GM21786 (cell line): ENCODE results near the gene ADGRA1.

ENCODE experiments used
- ATAC-seq: cut with Tn5 transposase; IDR thresholded peaks from one replicate; pipeline ENCODE4 v1.9.1; 2021; ENCODE audit not compliant: unreplicated experiment

ADGRA1 gene

DNA sequence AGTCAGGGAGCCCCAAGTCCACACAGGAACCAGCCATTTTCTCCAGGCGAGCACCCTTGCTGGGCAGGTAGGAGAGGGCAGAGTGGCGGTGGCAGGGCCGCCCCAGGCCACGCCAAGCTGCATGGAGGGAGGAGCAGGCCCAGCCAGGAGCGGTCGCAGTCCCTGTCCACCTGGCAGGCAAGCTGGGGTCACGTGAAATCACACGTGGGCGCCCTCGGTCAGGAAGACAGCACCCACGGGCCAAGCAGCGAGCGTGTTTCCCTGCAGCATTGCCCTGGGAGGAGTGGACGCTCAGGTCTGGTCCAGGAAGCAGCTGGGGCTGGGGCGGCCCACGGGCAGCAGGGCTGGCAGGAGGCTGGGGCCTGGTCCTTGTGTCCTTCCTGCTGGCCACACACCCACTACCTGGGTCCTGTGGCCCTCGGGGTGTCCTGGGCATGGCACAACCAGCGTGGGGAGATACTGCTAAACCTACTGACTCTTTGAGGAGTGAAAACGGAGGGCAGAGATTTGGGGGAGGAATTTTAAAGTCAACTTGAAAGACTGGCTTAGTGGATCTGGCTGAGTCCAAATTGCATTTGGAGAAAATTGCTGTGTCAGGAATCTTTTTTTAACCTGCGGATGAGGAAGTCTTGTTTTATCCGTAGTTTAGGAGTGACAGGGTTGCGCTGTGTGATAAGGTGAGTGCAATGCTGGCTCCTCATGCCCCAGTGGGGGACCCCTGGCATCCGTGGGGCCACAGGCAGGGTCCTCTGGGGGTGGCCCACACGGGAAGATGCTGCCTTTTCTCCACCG is 12.2 kb upstream of the ADGRA1 start:
- ATAC-seq: no peak

DNA sequence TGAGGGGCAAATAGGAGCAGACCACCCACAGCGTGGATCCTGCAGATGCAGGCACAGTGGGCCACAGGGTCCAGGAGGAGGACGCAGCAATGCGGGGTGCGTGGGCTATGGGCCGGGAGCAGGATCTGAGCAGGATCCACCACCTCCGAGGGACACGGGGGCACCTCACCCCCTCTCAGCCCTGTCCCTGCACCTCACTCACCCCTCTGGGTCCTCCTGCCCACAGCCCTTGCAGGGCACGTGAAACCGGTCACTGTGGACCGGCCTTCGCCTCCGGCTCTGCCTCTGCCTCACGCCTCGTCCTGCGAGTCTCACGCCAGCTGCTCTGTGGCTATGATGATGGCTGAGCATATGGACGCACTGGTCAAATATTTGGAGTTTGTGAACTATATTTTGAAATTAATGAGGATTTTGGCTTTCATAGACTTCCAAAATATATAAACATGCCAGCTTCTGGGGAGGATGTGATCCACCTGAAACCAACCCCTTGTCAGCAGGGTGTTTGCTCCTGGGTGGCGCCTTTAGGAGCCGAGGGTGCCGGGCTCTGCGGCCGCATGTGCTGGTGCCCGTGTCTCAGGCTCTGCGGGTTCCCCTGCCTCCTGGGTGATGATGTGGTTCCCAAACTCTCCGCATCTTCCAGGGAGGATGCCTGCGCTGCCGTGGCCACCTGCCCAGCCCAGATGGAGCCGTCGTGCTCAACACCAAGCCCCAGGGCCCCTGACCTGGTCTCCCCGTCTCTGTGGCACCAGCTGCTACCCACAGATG is 11.3 kb upstream of the ADGRA1 start:
- ATAC-seq: no peak

DNA sequence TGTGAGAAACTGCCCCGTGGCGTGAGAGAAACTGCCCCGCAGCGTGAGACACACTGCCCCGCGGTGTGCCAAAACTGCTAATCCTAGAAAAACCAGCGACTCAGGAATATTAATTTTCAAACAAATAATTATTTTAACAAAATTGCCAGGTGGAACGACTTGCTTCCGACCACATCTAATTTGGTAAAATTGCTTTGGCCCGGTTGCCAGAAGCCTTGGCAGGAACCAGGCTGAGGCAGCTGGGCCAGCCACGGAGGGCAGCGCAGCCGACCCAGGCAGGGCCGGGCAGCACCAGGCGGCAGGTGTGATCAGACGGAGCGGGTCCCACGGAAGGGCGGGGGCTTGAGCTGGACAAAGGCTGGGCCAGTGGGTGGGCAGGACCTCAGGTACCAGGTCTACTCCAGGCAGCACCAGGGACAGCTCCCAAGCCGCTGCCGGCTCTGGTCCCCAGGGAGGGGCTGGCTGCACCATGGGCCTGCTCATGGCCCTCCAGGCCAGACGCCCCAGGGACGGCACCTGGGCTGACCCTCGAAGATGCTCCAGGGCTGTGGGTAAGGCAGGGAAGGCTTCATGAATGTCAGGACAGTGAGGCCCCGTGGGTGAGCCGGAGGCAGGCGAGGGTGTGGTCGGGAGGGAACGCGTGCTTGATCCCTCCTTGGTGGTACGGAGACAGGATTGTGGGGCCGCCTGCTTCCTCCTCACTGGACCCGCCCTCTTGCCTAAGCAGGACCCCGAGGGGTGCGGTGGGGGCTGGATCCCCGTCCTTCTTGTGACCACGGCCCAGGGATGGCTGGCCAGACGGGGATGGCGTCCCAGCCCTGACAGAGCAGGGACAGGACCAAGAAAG is 7.7 kb upstream of the ADGRA1 start:
- ATAC-seq: no peak

DNA sequence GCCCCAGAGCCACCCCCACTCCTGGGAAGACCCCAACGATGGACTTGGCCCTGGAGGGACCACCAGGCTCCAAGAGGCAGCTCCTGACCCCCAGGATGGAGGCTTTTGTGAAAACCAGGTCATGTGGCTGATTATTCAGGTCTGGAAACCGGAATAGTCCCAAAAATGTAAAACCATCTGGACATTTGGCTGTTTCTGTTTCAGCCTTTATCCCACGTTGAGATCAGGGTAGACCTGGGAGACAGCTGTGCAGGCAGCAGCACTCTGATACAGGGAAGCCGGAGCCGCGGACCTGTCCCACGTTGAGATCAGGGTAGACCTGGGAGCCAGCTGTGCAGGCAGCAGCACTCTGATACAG is 7.1 kb upstream of the ADGRA1 start:
- no peak for ATAC-seq

DNA sequence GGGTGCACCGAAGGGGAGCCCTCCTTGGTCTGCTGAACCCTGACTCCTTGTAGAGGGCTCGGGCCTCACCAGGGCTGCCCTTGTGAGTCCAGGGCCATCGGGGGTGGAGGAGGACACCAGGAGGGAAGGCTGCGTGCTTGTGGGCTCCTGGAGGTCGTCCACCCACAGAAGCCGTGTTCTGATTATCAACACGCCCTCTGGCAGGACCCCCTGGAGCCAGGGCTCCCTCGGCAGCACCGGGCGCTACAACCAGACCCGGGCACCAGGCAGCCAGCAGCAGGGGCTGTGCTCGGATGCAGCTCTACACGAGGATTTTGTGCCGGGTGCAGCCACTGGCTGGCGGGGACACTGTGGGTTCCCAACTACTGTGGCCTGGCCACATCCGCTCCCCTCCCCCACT is 6.1 kb upstream of the ADGRA1 start:
- ATAC-seq: no peak

DNA sequence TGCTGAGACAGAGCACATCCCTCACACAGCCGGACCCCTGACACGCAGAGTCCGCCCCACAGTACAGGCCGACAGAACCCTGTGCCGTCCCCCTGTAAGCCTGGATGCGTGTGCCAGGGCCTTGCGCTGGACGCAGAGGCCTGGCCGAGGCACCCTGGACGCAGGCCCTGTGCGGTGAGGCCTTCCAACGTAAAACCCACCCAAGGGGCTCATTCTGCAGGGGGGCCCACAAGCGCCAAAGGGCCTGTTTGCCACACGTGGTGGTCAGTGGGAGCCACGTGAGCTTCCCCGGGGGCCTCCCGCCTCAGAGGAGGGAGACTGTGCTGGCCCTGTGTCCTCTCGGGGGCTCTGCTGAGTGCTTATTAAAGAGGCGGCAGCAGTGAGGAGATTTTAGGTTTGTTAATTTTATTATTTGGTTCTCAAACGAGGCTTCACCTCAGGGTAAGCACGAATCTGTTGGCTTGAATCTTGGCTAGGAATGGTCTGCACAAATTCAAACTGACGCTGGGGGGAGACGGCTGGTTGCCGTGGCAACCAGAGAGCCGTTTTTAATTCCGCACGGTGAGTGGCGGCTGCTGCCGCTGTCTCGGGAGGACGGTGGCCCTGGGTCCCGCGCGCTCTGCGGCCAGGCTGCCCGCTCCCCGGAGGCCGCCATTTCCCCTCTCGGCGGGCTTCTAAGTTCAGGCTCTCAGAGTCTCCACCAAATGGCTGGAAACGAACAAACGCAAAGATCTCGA is 4.9 kb upstream of the ADGRA1 start:
- ATAC-seq: no peak

DNA sequence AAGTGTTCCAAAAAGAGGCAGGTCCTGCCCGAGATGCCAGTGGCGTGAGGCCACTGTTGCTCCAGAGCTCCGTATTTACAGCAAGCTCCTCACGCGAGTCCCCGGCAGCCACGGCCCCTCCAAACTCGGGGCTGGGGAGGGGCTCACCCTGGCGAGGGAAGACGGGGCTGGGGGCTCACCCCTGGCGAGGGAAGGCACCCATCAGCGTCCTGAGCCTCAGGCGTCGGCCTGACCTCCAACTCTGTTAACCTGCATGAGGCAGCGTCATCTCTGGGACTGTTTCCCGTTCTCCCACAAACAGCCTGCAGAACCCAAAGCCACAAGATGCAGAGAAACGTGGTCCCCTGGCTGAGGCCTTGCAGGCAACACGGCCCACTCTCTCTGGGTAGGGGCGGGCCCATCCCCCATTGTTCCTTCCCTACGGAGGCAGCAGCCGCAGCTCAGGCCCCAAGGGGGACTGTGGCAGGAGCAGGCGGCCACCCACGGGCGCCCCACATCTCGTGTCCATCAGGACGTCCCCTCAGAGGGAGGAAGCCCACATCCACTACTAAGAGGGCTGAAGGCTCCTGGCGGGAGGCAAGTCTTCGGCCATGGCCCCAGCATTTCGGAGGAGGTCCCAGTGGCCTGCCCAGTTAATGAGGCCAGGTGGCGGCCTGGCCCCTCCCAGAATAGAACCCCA is 4.2 kb upstream of the ADGRA1 start:
- ATAC-seq: no peak

DNA sequence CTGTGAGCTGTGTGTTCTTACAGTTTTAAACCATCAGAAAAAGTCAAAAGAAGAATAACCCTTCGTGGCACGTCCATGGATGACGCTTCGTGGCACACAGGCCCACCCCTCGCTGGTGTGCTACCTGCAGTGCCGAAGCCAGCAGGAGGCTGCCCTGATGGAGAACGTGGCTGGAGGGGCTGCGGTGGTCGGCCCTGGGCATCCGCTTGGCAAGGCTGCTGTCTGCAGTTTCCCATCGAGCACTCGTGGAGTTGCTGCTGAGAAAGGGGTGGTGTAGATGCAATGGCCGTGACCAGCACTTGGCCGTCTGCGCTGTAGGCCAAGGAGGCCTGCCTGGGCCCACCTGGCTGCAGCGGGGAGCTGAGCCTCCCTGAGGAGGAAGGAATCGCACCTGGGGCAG is 3.2 kb upstream of the ADGRA1 start:
- ATAC-seq: no peak

DNA sequence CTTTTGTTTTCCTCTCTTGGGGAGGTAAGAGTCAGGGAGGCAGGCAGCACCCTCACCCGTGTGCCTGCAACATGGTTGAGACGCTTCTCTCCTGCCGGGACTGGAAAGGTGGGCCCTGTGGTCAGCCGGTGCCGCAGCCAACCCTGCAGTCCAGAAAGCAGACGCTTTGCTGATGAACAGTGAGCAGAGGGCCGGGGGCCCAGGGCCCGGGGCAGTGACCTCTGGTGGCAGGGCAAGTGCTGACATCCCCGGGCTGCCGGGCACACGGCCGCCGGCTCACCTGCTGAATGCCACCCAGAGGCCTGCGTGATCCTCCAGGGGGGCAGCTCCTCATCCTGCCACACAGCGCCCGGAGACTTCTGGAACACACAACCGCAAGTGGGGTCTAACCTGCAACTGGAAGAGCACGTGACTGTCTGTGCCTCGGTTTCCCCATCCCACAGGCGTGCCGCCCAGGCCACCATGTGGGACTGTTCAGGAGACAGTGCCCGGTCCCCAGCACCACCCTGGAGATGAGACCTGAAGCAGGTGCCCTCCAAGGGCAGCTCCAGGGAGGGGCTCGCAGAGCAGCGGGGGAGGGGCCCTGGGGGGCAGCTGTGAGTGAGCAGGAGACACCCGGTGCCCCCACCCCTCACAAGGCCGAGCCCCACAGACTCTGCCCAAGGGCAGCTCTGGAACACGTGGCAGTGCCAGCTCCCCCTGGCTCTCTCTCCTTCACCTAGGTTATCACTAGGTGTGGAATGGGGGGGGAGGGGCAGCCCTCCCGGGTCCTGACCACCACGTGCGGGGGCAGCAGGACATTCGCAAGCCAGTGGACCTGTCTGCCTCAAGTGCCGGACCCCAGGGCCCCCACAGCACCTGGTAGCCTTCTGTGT is 2.2 kb upstream of the ADGRA1 start:
- ATAC-seq: no peak

DNA sequence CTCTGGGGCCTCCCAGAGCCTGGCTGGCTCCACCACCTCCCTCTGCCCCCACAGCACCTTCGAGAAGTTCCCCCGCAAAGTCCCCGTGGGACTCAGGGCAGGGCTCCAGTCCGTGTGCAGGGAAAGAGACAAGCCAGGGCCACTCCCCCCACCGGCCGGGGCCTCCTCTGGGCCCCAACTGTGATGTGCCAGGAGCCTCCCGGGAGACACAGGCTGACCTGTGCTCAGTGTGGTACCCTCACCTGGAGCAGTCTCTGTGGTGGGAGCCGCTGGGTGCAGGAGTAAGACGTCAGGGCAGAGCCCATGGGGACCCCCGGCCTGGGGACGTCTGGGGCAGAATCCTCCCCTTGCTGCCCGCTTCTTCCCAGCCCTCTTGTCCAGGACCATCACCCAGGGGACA is 1.5 kb upstream of the ADGRA1 start:
- no peak for ATAC-seq

DNA sequence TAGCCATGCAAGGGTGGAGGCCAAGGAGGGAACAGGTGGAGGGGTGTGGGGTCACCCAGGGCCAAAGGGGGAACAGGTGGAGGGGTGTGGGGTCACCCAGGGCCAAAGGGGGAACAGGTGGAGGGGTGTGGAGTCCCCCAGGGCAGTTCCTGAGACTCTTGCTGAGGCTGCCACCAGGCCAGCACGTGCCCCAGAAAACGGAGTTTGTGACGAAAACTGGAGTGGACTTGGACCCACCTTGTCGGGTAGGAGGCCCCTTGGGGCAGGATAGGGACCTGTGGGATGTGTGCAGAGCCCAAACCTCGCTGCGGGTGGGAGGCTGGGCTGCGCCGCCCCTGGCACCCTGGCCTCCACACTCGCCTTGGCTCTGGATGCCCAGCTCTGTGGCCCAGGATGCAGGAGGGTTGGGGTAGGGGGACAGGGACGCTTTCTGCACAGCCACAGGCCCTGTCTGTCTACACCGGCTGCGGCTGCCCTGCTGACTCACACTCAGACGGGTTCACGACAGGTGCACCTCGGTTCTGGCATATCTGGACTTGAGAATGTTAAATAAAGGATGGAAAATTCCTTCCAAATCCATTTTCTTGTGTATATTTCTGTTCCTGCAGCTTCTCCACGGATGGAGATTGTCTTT is 562 bp upstream of the ADGRA1 start:
- no peak for ATAC-seq

DNA sequence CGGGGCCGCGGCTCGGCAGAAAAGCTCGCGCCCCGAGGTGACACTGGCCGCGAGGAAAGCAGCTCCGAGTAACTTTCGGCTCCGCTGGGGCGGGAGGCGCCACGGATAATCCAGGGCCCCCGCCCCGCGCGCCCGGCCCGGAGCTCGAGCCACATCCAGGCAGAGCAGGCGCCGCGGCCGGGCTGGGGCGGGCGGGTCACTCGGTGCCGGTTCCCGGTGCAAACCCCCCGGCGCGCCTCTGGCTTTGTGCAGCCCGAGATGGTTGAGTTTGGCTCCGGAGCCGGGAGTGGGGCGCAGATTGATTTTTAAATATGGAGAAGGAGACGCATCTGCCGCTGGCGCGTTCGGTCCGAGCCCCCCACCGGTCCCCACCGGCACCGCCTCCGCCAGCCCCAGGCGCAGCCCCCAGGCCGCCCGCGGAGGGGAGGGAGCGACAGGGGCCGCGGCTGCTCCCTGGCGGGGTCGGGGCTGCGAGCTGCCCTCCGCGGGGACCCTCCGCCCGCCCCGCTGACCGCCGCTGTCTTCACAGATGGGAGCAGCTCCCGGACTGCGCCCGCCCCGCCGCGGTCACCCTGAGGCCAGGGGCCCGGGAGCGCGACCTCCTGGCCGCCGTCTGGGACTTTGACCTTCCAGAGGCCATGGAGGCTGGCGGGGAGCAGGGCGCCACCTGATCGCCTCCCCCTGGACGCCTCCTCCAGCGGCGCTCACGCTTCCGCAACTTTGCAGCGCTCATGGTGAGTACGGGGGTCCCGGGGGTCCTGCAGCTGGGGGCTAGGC is 643 bp downstream of the ADGRA1 start:
- ATAC-seq: no peak

DNA sequence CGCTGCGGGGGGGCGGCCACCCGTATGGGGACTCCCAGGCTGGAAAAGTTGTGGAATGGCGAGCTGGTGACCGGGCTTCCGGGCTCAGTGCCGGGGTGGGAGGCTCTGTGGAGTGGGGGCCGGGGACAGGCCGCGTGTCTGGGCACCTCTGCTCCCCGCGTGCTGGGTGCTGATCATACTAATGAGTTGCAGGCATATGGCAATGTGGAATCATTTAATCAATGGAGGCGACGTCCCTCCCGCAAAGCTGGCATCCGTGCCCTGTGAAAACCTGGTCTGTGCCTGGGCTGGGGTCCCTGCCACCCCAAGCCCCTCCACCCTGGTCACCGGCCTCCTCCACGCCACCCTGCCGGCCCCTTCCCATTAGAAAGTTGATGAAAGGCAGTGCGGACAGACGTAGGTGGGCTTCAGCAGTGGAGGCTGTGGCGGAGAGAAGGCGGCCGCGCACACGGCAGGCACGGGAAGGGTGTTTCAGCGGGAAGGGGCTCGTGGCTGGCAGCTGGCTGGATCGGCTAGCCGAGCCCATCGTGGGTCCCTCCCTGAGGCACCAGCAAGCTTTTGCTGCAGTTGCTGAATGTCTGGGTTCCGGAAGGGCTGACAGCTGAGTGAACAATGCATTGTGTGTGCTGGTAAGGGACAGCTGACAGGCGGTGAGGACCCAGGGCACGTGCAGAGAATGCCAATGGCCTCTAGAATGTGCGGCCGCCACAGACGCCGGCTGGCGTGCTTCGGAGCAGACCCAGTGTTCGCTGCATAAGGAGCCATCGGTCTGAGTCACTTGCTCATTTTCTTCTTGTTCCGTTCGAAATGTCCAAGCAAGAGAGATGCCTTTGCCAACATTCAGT is 1.5 kb downstream of the ADGRA1 start:
- ATAC-seq: no peak

DNA sequence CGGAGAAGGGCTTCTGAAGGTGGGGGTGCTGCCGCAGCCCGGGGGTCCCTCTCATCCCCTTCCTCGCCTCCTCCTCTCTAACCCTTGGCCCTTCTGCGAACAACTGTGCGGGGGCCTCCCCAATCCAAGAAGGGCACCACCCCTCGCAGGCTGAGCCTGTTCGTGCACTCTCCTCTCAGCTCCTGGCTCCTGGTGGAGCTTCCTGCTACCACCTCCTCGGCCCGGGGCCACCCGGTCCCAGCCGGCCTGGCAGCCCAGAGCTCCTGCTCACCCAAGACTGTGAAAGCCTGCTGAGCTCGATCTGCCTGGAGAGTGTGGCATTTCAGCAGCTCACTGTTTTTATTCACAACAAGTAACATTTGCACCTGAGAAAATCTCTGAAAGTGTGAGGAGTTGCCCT is 2.4 kb downstream of the ADGRA1 start:
- ATAC-seq: no peak

DNA sequence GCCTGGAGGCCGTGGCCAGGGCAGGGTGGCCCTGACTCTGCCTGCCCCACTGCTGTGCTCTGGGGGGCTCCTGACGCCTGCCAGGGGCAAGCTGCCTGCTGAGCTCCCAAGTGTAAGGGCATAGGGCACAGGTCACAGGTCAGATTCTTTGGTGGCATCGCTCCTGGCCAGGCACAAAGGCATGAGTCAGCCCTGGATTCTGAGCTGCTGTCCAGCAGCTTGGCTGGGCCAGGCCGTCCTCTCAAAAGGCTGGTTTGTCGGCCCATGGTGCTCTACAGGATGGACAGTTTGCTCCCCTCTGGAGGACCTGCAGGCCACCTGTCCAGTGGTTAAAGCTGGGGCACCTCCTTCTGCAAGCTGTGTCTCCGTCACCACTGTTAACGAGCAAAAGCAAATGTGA is 2.9 kb downstream of the ADGRA1 start:
- no peak for ATAC-seq

DNA sequence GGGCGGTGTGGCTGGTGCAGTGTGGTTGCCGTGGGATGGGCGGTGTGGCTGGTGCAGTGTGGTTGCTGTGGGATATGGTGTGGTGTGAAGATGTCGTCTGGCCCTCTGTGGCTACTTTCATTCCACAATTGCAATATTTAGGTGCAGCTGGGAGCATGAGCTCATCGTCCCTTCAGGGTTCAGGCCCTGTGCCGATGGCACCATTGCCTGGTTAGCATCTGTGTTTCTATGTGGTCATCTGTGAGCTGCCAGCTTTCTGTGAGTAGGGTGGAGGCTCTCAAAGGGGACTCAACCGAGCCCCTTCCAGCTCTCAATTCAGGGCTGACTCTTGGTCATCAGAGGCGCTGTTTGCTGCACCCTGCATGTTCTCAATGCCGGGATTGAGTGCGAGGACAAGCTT is 3.6 kb downstream of the ADGRA1 start:
- no peak for ATAC-seq

DNA sequence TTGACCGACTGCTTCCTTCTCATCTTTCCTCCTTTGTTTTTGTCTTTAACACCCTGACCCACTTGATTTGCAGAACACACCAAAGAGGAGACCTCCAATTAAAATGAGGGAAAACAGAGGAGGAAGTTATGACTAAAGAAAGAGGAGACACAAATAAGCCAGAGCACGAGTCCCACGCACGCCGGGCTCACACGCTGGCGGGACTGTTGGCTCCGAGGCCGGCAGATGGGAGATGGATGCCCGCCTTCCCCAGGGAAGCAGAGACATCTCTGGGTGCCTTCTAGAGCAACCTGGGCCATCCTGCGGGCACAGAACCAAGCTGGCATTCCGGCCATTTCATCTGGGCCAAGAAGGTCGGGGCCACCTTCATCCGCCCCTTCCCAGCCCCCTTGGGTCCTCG is 5.6 kb downstream of the ADGRA1 start:
- ATAC-seq: no peak
